KOPT-K1 (cell line): ENCODE data around the gene MACROD2.

Source experiments
- H3K27ac ChIP-seq: fragments of 200-600 bp; sonication (generic); 2 replicates; pipeline ENCODE4 v1.5.1; 2016; ENCODE audit warnings: antibody characterized with exemption, mild to moderate bottlenecking, low read depth, low read length; ENCODE audit not compliant: poor library complexity, severe bottlenecking
- H3K36me3 ChIP-seq: fragments of 200-600 bp; sonication (generic); 2 replicates; pipeline ENCODE4 v1.5.1; 2017; ENCODE audit warnings: antibody characterized with exemption, mild to moderate bottlenecking, low read length, moderate library complexity; ENCODE audit not compliant: insufficient read depth
- H3K9me3 ChIP-seq: fragments of 200-600 bp; sonication (generic); 2 replicates; pipeline ENCODE4 v1.5.1; 2017; ENCODE audit warnings: antibody characterized with exemption, low read length, mild to moderate bottlenecking; ENCODE audit not compliant: insufficient read depth, poor library complexity, severe bottlenecking

MACROD2 gene

GRCh38 chr20:14878676-14879019, 883.3 kb downstream of the MACROD2 start:
- H3K9me3 ChIP-seq: no peaks in the 10 kb centered on the region
- no peak overlapping the region for H3K27ac ChIP-seq
- no peaks in the 10 kb centered on the region for H3K36me3 ChIP-seq

- Histone ChIP-seq H3K9me3 (no peaks in the 10 kb centered on the region), H3K36me3 (no peaks in the 10 kb centered on the region), H3K27ac (no peak overlapping the region)
Observed at GRCh38 chr20:14879020-14879697, 883.8 kb downstream of the MACROD2 start.

DNA sequence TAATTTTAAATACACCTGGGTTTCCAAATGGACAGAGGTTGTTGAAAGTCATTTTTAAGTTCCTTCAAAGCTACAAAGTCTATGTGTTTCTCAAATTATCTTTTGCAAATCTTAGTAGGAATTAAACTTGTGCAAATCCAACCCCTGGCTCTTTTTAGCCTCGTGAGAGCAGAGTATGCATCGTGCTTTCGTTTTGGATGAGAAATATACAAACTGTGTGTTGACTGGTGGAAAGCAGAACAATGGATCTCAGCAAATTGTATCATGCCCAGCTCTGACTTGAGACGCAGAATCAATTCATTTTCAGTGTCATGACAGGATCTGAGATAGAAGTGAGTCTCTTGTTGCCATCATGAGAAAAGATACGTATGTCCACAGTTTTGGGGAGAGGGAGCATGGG, 884.5 kb downstream of the MACROD2 start:
- Histone ChIP-seq H3K36me3 (no peaks in the 10 kb centered on the region), H3K9me3 (no peaks in the 10 kb centered on the region), H3K27ac (no peak overlapping the region)

DNA sequence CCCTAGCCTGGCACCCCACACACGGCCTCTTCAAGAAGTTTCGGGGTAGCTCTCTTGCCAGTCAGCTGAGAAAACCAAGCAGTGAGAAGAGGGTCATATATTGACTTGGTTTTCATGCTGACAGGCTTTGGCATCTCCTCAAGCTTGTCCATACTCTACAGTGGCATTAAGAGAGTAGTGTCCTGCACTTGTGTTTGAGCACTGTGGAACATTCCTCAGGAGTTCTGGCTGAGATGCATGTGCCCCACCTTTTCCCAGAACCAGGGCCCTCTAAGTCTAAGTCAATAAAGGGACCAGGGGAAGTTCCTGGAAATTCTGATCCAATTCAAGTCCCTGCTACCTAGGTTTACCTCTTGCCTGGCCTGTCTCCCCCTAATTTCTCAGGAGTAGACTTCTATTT, 886.2 kb downstream of the MACROD2 start:
- Histone ChIP-seq H3K27ac (no peak overlapping the region), H3K36me3 (no peaks in the 10 kb centered on the region), H3K9me3 (no peaks in the 10 kb centered on the region)

GRCh38 chr20:14882157-14882556, 886.8 kb downstream of the MACROD2 start:
- H3K36me3 ChIP-seq: no peaks in the 10 kb centered on the region
- no peaks in the 10 kb centered on the region for H3K9me3 ChIP-seq
- H3K27ac ChIP-seq: no peak overlapping the region

GRCh38 chr20:14882846-14883245, 887.5 kb downstream of the MACROD2 start:
- no peaks in the 10 kb centered on the region for H3K36me3 ChIP-seq
- H3K27ac ChIP-seq: no peak overlapping the region
- H3K9me3 ChIP-seq: no peaks in the 10 kb centered on the region

DNA sequence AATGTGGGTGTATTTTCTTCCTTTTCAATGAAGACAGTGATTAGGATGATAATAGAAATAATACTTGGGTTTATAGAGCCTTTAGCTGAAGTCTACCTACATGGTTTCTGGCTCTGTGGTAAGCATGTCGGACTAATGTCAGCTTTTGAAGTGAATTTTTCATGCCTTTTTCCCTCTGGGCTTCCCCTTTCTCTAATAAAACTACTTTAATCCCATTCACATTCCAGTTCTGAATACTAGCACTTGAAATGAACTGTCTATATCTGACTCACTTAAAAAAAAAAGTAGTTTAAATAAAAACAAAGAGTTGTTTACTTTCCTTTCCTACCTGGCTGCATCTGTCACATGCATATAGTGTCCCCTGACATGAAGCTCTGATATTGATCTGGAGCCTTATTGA, 888.0 kb downstream of the MACROD2 start:
- Histone ChIP-seq H3K9me3 (no peaks in the 10 kb centered on the region), H3K36me3 (no peaks in the 10 kb centered on the region), H3K27ac (no peak overlapping the region)

DNA sequence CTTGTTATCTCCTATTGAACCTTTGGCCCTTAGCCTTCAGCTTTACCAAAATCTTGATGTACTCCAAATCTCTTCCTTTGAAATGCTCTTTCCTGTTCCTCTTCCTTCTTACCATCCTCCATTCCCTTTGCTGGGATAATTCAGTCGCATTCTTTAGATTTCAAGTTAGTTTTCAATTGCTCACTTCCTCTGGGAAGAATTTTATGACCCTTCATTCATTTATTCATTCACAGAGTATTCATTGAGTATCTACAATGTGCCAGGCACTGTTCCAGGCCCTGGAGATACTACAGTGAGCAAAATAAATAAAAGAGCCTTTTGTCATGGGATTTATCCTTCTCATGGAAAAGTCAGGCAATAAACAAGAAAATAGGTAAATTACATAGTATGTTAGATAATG, 890.3 kb downstream of the MACROD2 start:
- Histone ChIP-seq H3K27ac (no peak overlapping the region), H3K9me3 (no peaks in the 10 kb centered on the region), H3K36me3 (no peaks in the 10 kb centered on the region)

DNA sequence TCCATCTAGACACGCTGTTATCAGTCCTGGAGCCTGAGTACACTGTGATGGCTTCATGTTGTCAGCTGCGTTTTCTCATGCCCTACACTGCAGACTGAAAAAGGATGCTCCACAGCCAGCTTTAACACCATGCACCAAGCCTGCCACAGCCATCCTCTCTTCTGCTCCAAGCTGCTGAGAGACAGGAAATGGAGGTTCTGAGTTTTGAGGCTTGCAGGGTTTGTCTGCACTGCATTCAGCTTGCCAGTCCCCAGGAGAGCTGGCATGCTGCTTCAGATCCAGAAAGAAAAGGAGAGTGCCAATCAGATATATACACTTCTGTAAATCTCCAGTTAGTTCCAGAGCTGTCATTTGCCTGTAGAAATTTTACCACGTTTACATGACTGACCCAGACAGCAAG, 892.8 kb downstream of the MACROD2 start:
- H3K36me3 ChIP-seq: no peaks in the 10 kb centered on the region
- H3K27ac ChIP-seq: no peak overlapping the region
- no peaks in the 10 kb centered on the region for H3K9me3 ChIP-seq

DNA sequence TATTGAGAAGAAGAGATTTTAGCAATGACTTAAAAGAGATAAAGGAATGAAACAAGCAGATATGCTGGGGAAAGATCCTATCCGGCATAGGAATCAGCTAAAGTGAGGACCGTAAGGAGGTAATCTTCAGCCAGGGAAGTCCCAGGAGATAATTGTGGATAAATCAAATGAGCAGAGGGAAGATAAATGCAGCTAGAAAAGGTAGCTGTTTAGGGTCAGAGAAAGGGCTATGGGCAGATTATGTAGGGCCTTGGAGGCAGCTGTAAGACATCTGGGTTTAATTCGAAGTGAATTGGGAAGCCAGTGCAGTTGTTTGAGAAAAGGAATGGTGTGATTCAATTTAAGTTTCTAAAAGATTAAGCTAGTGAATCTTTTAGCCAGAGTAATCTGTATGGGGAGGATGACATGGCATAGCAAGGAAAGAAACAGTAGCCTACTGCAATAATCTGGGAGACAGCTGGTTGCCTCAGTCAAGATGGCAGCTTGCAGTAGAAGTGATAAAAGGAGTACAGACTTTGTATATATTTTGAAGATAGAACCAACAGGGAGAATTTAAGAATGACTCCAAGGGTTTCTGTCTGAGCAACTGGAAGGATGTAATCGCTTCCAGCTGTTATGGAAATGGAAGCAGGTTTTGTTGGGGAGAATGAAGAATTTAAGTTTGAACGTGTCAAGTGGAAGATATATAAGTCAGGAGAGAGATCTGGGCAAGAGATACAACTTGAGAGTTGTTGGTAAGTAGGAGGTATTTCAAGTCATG, 894.4 kb downstream of the MACROD2 start:
- Histone ChIP-seq H3K9me3 (no peaks in the 10 kb centered on the region), H3K36me3 (no peaks in the 10 kb centered on the region), H3K27ac (no peak overlapping the region)

GRCh38 chr20:14890713-14891112, 895.4 kb downstream of the MACROD2 start:
- H3K9me3 ChIP-seq: no peaks in the 10 kb centered on the region
- H3K27ac ChIP-seq: no peak overlapping the region
- H3K36me3 ChIP-seq: no peaks in the 10 kb centered on the region

GRCh38 chr20:14892782-14893181, 897.5 kb downstream of the MACROD2 start:
- no peaks in the 10 kb centered on the region for H3K9me3 ChIP-seq
- no peak overlapping the region for H3K27ac ChIP-seq
- no peaks in the 10 kb centered on the region for H3K36me3 ChIP-seq

GRCh38 chr20:14896569-14896968, 901.3 kb downstream of the MACROD2 start:
- no peaks in the 10 kb centered on the region for H3K36me3 ChIP-seq
- H3K27ac ChIP-seq: no peak overlapping the region
- H3K9me3 ChIP-seq: no peaks in the 10 kb centered on the region

DNA sequence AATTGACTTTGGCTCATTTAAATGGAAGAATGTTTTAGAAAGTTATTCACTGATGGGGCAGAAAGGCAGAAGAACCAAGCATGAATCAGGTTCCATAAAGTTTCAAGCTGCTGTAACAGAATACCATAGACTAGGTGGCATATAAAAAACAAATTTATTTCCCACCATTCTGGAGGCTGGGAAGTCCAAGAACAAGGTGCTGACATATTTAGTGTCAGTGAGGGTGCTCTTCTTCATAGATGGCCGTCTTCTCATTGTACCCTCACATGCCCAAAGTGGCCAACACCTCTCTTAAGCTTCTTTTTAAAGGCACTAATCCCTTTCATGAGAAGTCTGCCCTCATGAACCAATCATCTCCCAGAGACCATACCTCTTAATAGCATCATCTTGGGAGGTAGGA, 902.3 kb downstream of the MACROD2 start:
- H3K9me3 ChIP-seq: no peaks in the 10 kb centered on the region
- no peak overlapping the region for H3K27ac ChIP-seq
- H3K36me3 ChIP-seq: no peaks in the 10 kb centered on the region

DNA sequence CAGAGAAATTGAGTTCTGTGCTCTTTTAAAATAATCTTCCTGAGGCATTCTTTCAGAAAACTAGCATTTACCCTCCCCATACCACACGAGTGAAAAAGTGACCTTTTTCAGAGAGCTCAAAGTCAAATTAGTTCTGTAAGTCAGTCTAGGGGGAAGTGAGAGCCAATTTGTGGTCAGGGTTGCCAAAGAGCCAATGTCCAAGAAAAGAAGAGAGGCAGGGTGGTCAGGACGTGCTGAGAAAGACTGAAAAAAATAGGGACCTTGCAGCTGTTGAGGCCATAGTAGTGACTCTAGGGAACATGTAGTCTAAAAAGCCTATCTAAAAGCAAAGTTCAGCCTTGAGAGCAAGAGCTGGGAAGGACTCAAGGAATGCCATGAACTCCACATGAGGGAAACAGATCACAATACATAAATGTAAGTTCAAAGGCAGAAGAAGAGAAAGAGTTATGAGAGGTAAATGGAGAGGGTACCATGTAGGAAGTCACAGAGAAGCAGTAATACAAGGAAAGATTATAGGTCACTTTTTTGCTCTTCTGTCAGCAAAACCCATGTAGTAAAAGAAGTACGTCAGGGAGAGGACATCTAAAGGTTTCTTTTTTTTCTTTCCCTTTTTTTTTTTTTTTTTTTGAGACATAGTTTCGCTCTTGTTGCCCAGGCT, 907.2 kb downstream of the MACROD2 start:
- Histone ChIP-seq H3K36me3 (no peaks in the 10 kb centered on the region), H3K27ac (no peak overlapping the region), H3K9me3 (no peaks in the 10 kb centered on the region)
